ENCODE measurements around the gene ADRA2B. TPM values are rescaled to one million over a fixed set of nuclear protein-coding genes. Genes with fewer than 3 reads are reported as not detected.
"Not testable (repeated sequence)": the region's sequence is repeated elsewhere in the genome, so short reads cannot be mapped to it uniquely, and the experiment has no call there.

ADRA2B gene
- total and polyA plus RNA-seq, 9 donors = 0.48 to 1.8 (median 1.0) TPM

GRCh38 chr2:96066511-96066910, 49.9 kb downstream of the ADRA2B start:
- intact Hi-C loops (cut with DNase I) = loop anchor here in 1 of 4 donors (10.0 kb wide), 1 partner anchor 1638 kb away; no protein-coding TSS in a partner anchor
- H3K4me3 ChIP-seq; H3K36me3 ChIP-seq; H3K4me1 ChIP-seq (ENCODE audit: insufficient read depth); H3K27ac ChIP-seq; H3K27me3 ChIP-seq; DNase-seq; H3K9me3 ChIP-seq: not testable (repeated sequence)
- 76 to 93% (median 89%) methylated on average over 3 to 5 of the region's 7 CpGs for WGBS, 3 donors

GRCh38 chr2:96065954-96066353, 50.4 kb downstream of the ADRA2B start:
- H3K36me3 ChIP-seq; H3K4me1 ChIP-seq (ENCODE audit: insufficient read depth); H3K27me3 ChIP-seq; H3K4me3 ChIP-seq; DNase-seq; H3K27ac ChIP-seq; H3K9me3 ChIP-seq: not testable (repeated sequence)
- intact Hi-C loops (cut with DNase I) = loop anchor here in 1 of 4 donors (10.0 kb wide), 1 partner anchor 1639 kb away; no protein-coding TSS in a partner anchor
- WGBS, 3 donors = 83 to 88% (median 86%) methylated on average over 4 of the region's 4 CpGs

GRCh38 chr2:96065381-96065930, 50.9 kb downstream of the ADRA2B start:
- no peak overlapping the region for H3K4me3 ChIP-seq
- no peak for DNase-seq
- intact Hi-C loops (cut with DNase I) = loop anchor here in 1 of 4 donors (10.0 kb wide), 1 partner anchor 1639 kb away; no protein-coding TSS in a partner anchor
- WGBS, 3 donors = 72 to 81% (median 75%) methylated on average over 4 of the region's 4 CpGs
- no peaks in the 10 kb centered on the region for H3K27me3 ChIP-seq
- no peaks in the 10 kb centered on the region for H3K9me3 ChIP-seq
- H3K36me3 ChIP-seq = no peaks in the 10 kb centered on the region
- no peaks in the 10 kb centered on the region for H3K4me1 ChIP-seq (ENCODE audit: insufficient read depth)
- no peak overlapping the region for H3K27ac ChIP-seq
- TF ChIP-seq CTCF (IDR thresholded peaks at IDR 0.05) (no peak), EP300 (IDR thresholded peaks at IDR 0.05) (no peak), POLR2A (IDR thresholded peaks at IDR 0.05) (no peak)

GRCh38 chr2:96064760-96065159, 51.6 kb downstream of the ADRA2B start:
- not testable (repeated sequence) for H3K27me3 ChIP-seq; H3K36me3 ChIP-seq; H3K4me1 ChIP-seq (ENCODE audit: insufficient read depth); DNase-seq; H3K27ac ChIP-seq; H3K9me3 ChIP-seq; H3K4me3 ChIP-seq
- intact Hi-C loops (cut with DNase I) = loop anchor here in 1 of 4 donors (10.0 kb wide), 1 partner anchor 1640 kb away; no protein-coding TSS in a partner anchor

- H3K27ac ChIP-seq; H3K36me3 ChIP-seq; H3K27me3 ChIP-seq; H3K4me1 ChIP-seq (ENCODE audit: insufficient read depth); H3K9me3 ChIP-seq; DNase-seq; H3K4me3 ChIP-seq: not testable (repeated sequence)
- 85 to 100% (median 91%) methylated on average over 1 to 2 of the region's 3 CpGs for WGBS, 3 donors
- intact Hi-C loops (cut with DNase I) = loop anchor here in 1 of 4 donors (10.0 kb wide), 1 partner anchor 1641 kb away; no protein-coding TSS in a partner anchor
Observed at GRCh38 chr2:96064047-96064675, 52.2 kb downstream of the ADRA2B start.

GRCh38 chr2:96063116-96063899, 53.1 kb downstream of the ADRA2B start:
- WGBS, 3 donors = 50 to 62% (median 55%) methylated on average over 4 to 10 of the region's 12 CpGs
- not testable (repeated sequence) for H3K9me3 ChIP-seq; H3K27me3 ChIP-seq; H3K36me3 ChIP-seq; H3K27ac ChIP-seq; H3K4me3 ChIP-seq; H3K4me1 ChIP-seq (ENCODE audit: insufficient read depth)
- intact Hi-C loops (cut with DNase I) = loop anchor here in 1 of 4 donors (10.0 kb wide), 1 partner anchor 1641 kb away; no protein-coding TSS in a partner anchor
- DNase-seq = peak in 1 of 5 donors; percentile 30

Other genes starting within 250 kb of the ADRA2B start
- gene ANKRD36C, start 124.7 kb downstream of the ADRA2B start, total RNA-seq = 10 to 100 TPM; 34.0 to 56.2 (median 42.5) TPM
- gene ANKRD36C, start 124.7 kb downstream of the ADRA2B start, polyA plus RNA-seq = 10 to 100 TPM in 1 of 2 donors, 1 to 10 TPM in 1; 4.5 to 12.0 TPM
- gene GPAT2, start 81.7 kb downstream of the ADRA2B start, total RNA-seq = 1 to 10 TPM; 1.1 to 8.0 (median 2.0) TPM
- 1 to 10 TPM in 1 of 2 donors, under 1 TPM in 1; 0.50 to 2.4 TPM for gene GPAT2, start 81.7 kb downstream of the ADRA2B start, polyA plus RNA-seq
- gene ASTL, start 21.9 kb upstream of the ADRA2B start, total RNA-seq = 1 to 10 TPM in 1 of 7 donors, under 1 TPM in 3, not detected in 3; 0.15 to 1.7 (median 0.56) TPM
- gene ASTL, start 21.9 kb upstream of the ADRA2B start, polyA plus RNA-seq = under 1 TPM in 1 of 2 donors, not detected in 1; 0.67 TPM
- gene DUSP2, start 28.9 kb upstream of the ADRA2B start, total RNA-seq = 100 to 1,000 TPM in 1 of 7 donors, 10 to 100 TPM in 2, 1 to 10 TPM in 4; 1.4 to 111 (median 3.6) TPM
- 1 to 10 TPM in 1 of 2 donors, under 1 TPM in 1; 0.52 to 2.0 TPM for gene DUSP2, start 28.9 kb upstream of the ADRA2B start, polyA plus RNA-seq
- 10 to 100 TPM; 40.3 to 90.9 (median 80.4) TPM for gene STARD7, start 92.3 kb upstream of the ADRA2B start, total RNA-seq
- gene STARD7, start 92.3 kb upstream of the ADRA2B start, polyA plus RNA-seq = 10 to 100 TPM; 32.7 to 73.8 TPM
- 10 to 100 TPM; 26.9 to 55.1 (median 51.6) TPM for gene TMEM127, start 149.4 kb upstream of the ADRA2B start, total RNA-seq
- 10 to 100 TPM; 32.7 to 44.7 TPM for gene TMEM127, start 149.4 kb upstream of the ADRA2B start, polyA plus RNA-seq
- gene CIAO1, start 149.7 kb upstream of the ADRA2B start, total RNA-seq = 100 to 1,000 TPM in 1 of 7 donors, 10 to 100 TPM in 6; 50.8 to 103 (median 58.5) TPM
- 10 to 100 TPM; 42.2 to 55.6 TPM for gene CIAO1, start 149.7 kb upstream of the ADRA2B start, polyA plus RNA-seq
- gene SNRNP200, start 189.0 kb upstream of the ADRA2B start, total RNA-seq = 100 to 1,000 TPM in 5 of 7 donors, 10 to 100 TPM in 2; 71.1 to 149 (median 125) TPM
- gene SNRNP200, start 189.0 kb upstream of the ADRA2B start, polyA plus RNA-seq = 100 to 1,000 TPM in 1 of 2 donors, 10 to 100 TPM in 1; 92.9 to 102 TPM
- gene ITPRIPL1, start 208.7 kb upstream of the ADRA2B start, total RNA-seq = under 1 TPM; 0.11 to 0.92 (median 0.40) TPM
- gene ITPRIPL1, start 208.7 kb upstream of the ADRA2B start, polyA plus RNA-seq = 1 to 10 TPM in 1 of 2 donors, under 1 TPM in 1; 0.46 to 1.2 TPM
- gene NCAPH, start 219.2 kb upstream of the ADRA2B start, total RNA-seq = 1 to 10 TPM in 1 of 7 donors, under 1 TPM in 6; 0.18 to 3.1 (median 0.64) TPM
- 1 to 10 TPM in 1 of 2 donors, under 1 TPM in 1; 0.48 to 1.4 TPM for gene NCAPH, start 219.2 kb upstream of the ADRA2B start, polyA plus RNA-seq